SHP77 (cell line): ENCODE measurements around the gene HSPA1A.
A peak's percentile ranks its signal among the peaks of the same experiment; 100 is the strongest.
"Not testable (repeated sequence)": the region's sequence is repeated elsewhere in the genome, so short reads cannot be mapped to it uniquely, and the experiment has no call there.

Experiments
- DNase-seq, 2 experiments: peaks; one replicate each; lab custom pipeline; 2025; lab: John Stamatoyannopoulos, UW

HSPA1A gene

DNA sequence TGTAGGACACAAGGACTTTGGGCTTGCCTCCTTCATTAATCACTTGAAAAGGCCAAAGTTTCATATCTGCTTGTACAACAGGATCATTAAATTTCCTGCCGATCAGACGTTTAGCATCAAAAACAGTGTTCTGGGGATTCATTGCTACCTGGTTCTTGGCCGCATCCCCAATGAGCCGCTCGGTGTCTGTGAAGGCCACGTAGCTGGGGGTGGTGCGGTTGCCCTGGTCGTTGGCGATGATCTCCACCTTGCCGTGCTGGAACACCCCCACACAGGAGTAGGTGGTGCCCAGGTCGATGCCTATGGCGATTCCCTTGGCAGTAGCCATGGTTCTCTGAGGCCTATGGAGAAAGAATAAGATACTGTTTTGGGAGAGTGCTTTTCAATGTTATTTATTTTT is 3.7 kb upstream of the HSPA1A start:
- no peak for DNase-seq

DNA sequence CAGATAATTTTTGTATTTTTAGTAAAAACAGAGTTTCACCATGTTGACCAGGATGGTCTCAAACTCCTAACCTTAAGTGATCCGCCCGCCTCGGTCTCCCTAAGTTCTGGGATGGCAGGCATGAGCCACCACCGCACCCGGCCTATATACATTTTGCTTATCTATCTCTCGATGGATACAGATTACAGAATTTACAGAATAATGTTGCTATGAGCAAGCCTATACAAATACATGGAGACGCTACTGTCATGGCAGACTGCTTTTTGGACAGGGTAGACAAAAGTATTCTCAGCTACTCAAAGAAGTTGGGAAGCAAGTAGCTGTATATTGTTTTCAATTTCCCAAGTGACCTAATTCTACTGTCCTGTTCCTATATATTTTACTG is 1.9 kb upstream of the HSPA1A start:
- no peak for DNase-seq

DNA sequence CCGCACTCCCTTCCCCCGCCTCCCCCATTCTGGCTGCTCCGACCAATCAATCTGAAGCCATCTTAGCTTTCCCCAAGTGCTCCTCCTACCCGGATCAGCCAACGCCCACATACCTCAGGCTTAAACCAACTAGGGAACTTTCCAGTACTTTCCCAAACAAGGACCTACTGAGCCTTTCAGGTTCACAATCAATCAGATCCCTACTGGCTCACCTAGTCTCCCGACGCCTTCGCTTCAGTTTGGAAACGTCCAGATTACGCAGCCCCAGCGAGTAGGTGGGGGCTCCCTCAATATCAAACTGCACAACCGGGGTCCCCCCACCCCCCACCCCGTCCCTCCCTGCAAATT is 692 bp upstream of the HSPA1A start:
- peak; percentile 93 to 94 for DNase-seq

- not testable (repeated sequence) for DNase-seq
These were observed 2.0 kb downstream of the HSPA1A start for GRCh38 chr6:31817133-31817928.

DNA sequence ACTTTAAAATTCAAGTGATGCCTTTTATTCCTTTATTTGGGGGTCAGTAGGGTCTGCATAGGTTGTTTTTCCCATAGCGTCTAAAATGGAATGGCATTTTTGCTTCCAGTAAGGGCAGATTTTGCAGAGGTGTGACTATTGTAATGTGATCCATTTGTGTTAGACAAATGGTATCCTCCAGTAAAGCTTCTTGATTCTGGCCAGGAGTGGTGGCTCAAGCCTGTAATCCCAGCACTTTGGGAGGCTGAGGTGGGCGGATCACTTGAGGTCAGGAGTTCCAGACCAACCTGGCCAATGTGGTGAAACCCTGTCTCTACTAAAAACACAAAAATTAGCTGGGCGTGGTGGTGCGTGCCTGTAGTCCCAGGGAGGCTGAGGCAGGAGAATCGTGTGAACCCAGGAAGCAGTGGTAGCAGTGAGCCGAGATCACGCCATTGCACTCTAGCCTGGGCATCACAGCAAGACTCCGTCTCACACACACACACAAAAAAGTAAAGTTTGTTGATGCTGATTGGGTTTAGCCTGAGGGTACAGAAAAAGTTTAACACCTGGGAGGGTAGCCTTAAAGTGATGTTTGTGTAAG is 2.7 kb downstream of the HSPA1A start:
- DNase-seq: not testable (repeated sequence)

DNA sequence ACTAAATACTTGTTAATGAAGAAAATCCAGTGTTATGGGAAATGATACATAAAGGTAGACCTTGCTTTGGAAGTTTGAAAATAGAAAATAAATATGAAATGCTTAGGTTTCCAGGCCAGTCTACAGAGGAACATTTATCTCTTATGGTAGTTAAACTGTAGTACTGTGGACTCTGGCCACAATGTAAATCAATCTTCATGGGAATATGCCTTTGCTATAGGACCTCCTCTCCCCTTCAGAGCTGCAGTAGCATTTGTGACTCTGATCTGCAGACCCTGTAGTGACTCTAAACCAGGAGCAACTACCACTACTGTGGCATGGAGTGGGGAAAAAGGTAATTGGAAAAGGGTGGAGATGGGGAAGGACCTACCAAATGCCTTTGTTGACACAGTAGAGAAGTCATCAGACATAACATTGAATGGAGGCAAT is 4.5 kb downstream of the HSPA1A start:
- no peak for DNase-seq

DNA sequence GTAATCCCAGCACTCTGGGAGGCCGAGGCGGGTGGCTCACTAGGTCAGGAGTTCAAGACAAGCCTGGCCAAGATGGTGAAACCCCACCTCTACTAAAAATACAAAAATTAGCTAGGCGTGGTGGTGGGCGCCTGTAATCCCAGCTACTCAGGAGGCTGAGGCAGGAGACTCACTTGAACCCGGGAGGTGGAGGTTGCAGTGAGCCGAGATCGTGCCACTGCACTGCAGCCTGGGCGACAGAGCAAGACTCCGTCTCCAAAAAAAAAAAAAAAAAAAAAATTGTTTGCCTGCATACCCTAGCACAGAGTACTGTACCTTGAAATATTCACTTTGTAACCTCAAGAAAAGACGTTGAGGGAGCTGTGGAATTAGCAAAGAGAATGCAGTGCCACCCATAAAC is 5.1 kb downstream of the HSPA1A start:
- DNase-seq: not testable (repeated sequence)

DNA sequence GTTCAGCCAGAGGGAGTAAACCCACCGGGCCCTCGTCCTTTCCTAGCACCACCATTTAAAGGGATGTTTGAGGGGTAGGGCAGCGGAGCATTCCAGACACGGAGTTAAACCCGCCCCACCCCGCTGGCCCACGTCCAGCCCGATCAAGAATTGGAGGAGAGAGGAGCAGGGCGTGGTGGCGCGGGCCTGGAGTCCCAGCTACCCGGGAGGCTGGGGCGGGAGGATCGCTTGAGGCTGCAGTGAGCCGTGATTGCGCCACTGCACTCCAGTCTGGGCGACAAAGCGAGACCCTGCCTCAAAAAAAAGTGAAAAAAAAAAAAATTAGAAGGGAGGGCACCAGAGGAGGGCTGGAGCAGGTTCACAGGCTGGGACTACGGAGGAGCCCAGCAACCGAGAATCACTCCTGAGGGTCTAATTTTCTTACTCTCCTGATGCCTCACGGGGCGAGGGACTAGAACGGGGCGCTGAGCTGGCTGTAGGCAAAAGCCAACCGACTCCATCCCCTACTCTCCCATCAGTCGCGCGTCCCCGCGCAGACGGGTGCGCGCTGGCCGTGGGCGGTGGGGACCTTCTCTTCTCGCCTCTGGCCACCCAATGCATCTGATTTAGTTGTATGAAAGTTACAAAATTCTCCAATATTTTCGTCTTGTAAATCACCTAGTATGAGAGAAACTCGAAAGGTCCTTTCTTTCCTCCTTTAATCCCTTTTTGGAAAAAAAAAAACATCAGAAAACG is 6.1 kb downstream of the HSPA1A start:
- DNase-seq: peak; percentile 57 to 65

- peak; percentile 51 to 62 for DNase-seq
These were observed 6.9 kb downstream of the HSPA1A start for GRCh38 chr6:31822036-31822821.

GRCh38 chr6:31823592-31824196 is 8.4 kb downstream of the HSPA1A start:
- DNase-seq: not testable (repeated sequence)

DNA sequence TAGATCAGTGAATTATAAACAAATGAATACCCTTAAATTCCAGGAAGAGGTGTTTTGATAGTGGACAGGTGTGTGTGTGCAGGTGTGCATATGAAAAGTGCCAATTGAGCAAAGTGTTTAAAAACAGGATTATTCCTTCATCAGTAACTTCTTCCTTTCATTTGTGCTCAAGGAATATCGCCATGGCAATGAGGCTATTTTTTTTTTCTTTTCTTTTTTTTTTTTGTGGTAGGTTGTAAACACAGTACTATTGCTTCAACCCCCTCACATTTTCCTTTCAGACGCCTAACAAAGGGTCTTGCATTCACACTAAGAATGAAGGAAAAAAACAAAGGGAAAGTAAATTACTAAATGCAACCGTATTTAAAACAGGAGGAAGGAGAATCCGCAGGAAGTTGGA is 10.2 kb downstream of the HSPA1A start:
- no peak for DNase-seq

DNA sequence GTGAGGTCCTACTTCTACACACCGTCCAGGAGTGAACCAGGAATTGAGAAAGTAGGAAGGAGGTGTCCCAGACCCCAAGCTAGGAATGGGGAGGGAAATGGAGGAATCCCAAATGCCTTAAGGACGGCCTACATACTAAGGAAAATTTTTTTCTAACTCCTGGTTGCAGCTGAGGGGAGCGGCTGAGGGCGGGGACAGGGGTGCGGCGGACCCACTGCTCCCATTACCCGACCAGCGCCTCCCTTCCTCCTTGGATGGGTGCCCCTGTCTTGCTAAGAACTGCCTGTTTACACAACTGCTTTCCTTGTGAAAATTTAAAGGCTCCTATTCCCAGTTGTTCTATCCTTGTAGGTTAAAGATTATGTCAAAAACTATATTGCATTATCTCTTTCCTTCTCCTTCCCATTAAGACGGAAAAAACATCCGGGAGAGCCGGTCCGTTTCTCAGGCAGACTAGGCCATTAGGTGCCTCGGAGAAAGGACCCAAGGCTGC is 11.5 kb downstream of the HSPA1A start:
- DNase-seq: no peak

DNA sequence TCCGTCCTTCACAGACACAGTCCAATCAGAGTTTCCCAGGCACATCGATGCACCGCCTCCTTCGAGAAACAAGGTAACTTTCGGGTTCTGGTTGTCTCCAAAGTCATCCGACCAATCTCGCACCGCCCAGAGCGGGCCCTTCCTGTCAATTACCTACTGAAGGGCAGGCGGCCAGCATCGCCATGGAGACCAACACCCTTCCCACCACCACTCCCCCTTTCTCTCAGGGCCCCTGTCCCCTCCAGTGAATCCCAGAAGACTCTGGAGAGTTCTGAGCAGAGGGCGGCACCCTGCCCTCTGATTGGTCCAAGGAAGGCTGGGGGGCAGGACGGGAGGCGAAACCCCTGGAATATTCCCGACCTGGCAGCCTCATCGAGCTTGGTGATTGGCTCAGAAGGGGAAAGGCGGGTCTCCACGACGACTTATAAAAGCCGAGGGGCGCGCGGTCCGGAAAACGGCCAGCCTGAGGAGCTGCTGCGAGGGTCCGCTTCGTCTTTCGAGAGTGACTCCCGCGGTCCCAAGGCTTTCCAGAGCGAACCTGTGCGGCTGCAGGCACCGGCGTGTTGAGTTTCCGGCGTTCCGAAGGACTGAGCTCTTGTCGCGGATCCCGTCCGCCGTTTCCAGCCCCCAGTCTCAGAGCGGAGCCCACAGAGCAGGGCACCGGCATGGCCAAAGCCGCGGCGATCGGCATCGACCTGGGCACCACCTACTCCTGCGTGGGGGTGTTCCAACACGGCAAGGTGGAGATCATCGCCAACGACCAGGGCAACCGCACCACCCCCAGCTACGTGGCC is 12.1 kb downstream of the HSPA1A start, which contains the start of gene HSPA1B:
Gene HSPA1B (plus strand): TSS at position 453 of the 794 bp plus-strand sequence. CDS start 213 bp downstream, at position 666.
- DNase-seq: peak; percentile 99 to 100

DNA sequence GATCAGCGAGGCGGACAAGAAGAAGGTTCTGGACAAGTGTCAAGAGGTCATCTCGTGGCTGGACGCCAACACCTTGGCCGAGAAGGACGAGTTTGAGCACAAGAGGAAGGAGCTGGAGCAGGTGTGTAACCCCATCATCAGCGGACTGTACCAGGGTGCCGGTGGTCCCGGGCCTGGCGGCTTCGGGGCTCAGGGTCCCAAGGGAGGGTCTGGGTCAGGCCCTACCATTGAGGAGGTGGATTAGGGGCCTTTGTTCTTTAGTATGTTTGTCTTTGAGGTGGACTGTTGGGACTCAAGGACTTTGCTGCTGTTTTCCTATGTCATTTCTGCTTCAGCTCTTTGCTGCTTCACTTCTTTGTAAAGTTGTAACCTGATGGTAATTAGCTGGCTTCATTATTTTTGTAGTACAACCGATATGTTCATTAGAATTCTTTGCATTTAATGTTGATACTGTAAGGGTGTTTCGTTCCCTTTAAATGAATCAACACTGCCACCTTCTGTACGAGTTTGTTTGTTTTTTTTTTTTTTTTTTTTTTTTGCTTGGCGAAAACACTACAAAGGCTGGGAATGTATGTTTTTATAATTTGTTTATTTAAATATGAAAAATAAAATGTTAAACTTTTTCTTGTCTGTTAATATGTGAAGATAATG is 14.4 kb downstream of the HSPA1A start:
- no peak for DNase-seq

GRCh38 chr6:31830886-31831335 is 15.6 kb downstream of the HSPA1A start:
- DNase-seq: no peak

DNA sequence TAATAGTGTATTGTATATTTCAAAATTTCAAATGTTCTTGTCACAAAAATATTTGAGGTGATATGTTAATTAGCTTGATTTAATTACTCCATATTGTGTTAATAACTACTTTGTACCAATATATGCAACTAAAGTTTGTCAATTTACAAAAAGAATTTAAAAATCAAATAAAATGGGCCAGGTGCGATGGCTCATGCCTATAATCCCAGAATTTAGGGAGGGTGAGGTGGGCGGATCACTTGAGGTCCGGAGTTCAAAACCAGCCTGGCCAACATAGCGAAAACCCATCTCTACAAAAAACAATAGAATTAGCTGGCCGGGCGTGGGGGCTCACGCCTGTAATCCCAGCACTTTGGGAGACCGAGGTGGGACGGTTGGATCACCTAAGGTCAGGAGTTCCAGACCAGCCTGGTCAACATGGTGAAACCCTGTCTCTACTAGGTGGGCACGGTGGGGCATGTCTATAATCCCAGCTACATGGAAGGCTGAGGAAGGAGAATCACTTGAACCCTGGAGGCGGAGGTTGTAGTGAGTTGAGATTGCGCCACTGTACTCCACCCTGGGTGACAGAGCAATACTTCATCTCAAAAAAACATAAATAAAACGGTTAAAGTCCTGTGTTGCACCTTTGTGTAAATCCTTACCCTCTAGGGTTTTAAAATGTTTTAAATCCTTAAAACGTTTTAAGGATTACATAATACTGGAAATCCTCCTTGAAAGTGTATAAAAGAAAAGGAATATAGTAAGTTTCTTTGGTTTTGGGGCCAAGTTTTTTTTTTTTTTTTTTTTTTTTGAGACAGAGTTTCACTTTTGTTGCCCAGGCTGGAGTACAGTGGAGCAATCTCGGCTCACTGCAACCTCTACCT is 16.2 kb downstream of the HSPA1A start:
- no peak for DNase-seq

DNA sequence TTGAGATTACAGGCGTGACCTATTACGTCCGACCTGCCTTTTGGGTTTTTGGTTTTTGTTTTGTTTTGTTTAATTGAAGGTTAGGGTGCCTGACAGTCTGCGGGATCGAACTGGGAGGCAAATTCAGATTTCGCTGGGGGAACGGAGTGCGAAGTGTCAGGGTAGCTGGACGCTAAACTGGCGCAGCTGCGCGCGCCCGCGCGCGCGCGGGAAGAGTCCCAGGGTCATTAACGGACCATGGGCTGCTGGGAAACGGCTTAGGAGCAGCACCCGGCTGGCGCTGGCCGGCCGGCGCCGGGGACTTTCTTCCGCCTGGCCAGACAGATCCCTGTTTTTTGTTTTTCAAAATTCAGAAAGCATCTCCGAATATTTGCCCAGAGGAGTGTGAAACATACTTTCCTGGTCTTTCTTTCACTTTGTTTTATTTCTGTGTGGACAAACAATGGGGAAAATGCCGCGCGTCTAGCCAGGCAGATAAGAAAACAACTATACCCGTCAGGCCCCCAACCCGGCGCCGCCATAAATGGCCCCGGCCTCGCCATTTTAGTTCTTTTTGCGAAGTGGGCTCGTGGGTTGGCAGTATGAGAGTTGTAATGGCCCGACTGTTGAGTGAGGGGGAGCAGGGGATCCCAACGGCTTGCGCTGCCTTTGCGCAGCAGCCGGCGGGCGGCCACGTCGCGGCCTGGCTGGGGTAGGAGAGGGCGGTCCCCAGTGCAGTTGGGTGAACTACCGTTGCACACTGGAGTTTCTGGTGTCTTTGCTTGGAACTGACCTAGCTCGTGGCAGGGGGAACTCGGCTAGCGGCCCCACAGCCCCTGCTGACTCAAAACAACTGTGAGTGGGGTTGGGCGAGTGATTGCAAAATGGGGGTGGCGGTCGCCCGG is 19.3 kb downstream of the HSPA1A start:
- DNase-seq: peak; percentile 83 to 92

- no peak for DNase-seq
These were observed 20.7 kb downstream of the HSPA1A start for GRCh38 chr6:31836047-31836473.
